T-cell (primary cell): Measurements from ENCODE around the gene MBTD1. TPM values are rescaled to one million over a fixed set of nuclear protein-coding genes. Genes with fewer than 3 reads are reported as not detected.

Experiments
- total RNA-seq, 35 experiments: library from RNA in 6 of 35; stranded (reverse) in 6 of 35; fragments of 120-200 nt in 1 of 35; gene quantifications; one replicate each; pipeline versions ENCODE4 v1.2.1 to v1.2.4 and lab custom pipeline; 2013 to 2026

The MBTD1 gene
- total RNA-seq, 5 donors from 2014 or later (not counting 1 experiment from before 2014, with no cell fraction given) = 23.2 to 27.3 (median 24.7) TPM

Other genes with a start within 250 kb of the MBTD1 start
- 10 to 100 TPM; 48.9 to 61.8 (median 51.9) TPM for gene SPAG9, start 139.2 kb downstream of the MBTD1 start, total RNA-seq
- 10 to 100 TPM; 17.7 to 28.0 (median 22.1) TPM for gene NME1, start 106.5 kb downstream of the MBTD1 start, total RNA-seq
- 100 to 1,000 TPM; 162 to 290 (median 201) TPM for gene NME2, start 93.6 kb downstream of the MBTD1 start, total RNA-seq
- gene UTP18, start 497 bp upstream of the MBTD1 start, total RNA-seq = 10 to 100 TPM; 36.4 to 47.7 (median 39.7) TPM